Activated CD4-positive, CD25-positive, alpha-beta regulatory T cell treated with anti-CD3 and anti-CD28 coated beads, Interleukin-2, amount 50 U/mL, for 16 hours (primary cell): ENCODE data around the gene RASGRF1.

Experiments
- DNase-seq: peaks from one replicate; pipeline ENCODE4 v3.0.0-alpha.2; 2020; ENCODE audit warnings: low read depth, low spot score

The RASGRF1 gene

GRCh38 chr15:78914027-78914764 is 176.4 kb downstream of the RASGRF1 start:
- DNase-seq: no peak

GRCh38 chr15:78913012-78913411 is 177.6 kb downstream of the RASGRF1 start:
- DNase-seq: no peak

GRCh38 chr15:78912316-78912715 is 178.3 kb downstream of the RASGRF1 start:
- DNase-seq: no peak

- DNase-seq: no peak
Measured at GRCh38 chr15:78910271-78910670, 180.3 kb downstream of the RASGRF1 start.
